Lung (tissue), 12 donors: ENCODE data around the gene RNF13. TPM values are rescaled to one million over a fixed set of nuclear protein-coding genes. Genes with fewer than 3 reads are reported as not detected.

Experiments used
- ATAC-seq: fragments of 200-7000 bp; cut with Tn5 transposase; one replicate; pipeline ENCODE4 v1.9.1; 2020; ENCODE audit warnings: moderate number of reproducible peaks; ENCODE audit not compliant: insufficient read depth, low FRiP score
- DNase-seq, 3 donors: peaks; one replicate each; pipeline ENCODE4 v3.0.0-alpha.2; 2013 to 2017
- H3K27ac ChIP-seq, 2 donors: one replicate each; pipeline ENCODE4 v1.5.1; 2013; ENCODE audit warnings: mild to moderate bottlenecking in 2 of 2, moderate library complexity in 2 of 2, control low read depth in 1 of 2, inconsistent platforms in 1 of 2, low read depth in 1 of 2, low read length in 1 of 2
- H3K27me3 ChIP-seq, 3 donors: one replicate each; pipeline ENCODE4 v1.5.1; 2013; ENCODE audit warnings: low read length in 2 of 3; ENCODE audit not compliant: control insufficient read depth in 3 of 3, insufficient read depth in 3 of 3
- H3K36me3 ChIP-seq, 4 donors: one replicate each; pipeline ENCODE4 v1.5.1; 2013; ENCODE audit warnings: low read length in 4 of 4, mild to moderate bottlenecking in 1 of 4, moderate library complexity in 1 of 4; ENCODE audit not compliant: control insufficient read depth in 4 of 4, insufficient read depth in 4 of 4
- H3K4me1 ChIP-seq, 5 donors: one replicate each; pipeline ENCODE4 v1.5.1; 2013; ENCODE audit warnings: low read length in 5 of 5, mild to moderate bottlenecking in 2 of 5, moderate library complexity in 1 of 5; ENCODE audit not compliant: control insufficient read depth in 5 of 5, insufficient read depth in 5 of 5
- H3K4me3 ChIP-seq: one replicate; pipeline ENCODE4 v1.5.1; 2013; ENCODE audit warnings: mild to moderate bottlenecking, control low read depth, moderate library complexity
- H3K9ac ChIP-seq, 2 donors: one replicate each; pipeline ENCODE4 v1.5.1; 2013; ENCODE audit warnings: low read length in 2 of 2, control low read depth in 1 of 2; ENCODE audit not compliant: insufficient read depth in 1 of 2
- H3K9me3 ChIP-seq, 4 donors: one replicate each; pipeline ENCODE4 v1.5.1; 2013; ENCODE audit warnings: low read length in 3 of 4, mild to moderate bottlenecking in 1 of 4, moderate library complexity in 1 of 4; ENCODE audit not compliant: control insufficient read depth in 4 of 4, insufficient read depth in 3 of 4
- WGBS, 2 donors: extraction: QIAGEN DNeasy Blood & Tissue Kit; methylation state at CpG; one replicate each; pipeline ENCODE4 v1.1.7; 2013; 5-methylcytosine and 5-hydroxymethylcytosine counted together
- polyA plus RNA-seq, 2 donors: library from polyadenylated mRNA; stranded (reverse); fragments of 200-250 nt; gene quantifications; one replicate each; pipeline ENCODE4 v1.2.1, GENCODE V29; 2013
- total RNA-seq, 2 donors: library from RNA; depleted of rRNA in 1 of 2; stranded (reverse); fragments of >200 nt in 1 of 2; gene quantifications; one replicate each; pipeline ENCODE4 v1.2.1, GENCODE V29; 2014 to 2021
- TF ChIP-seq, protein P1 (sequence below): IDR thresholded peaks from 2 replicates; pipeline ENCODE4 v1.5.1; 2012; ENCODE audit warnings: mild to moderate bottlenecking; ENCODE audit errors: control extremely low read depth, extremely low read depth
- donor health status: control.
- donor health status: control.
- donor health status: Bipolar disorder and iron deficiency.
- donor health status: healthy.
- donor health status: DM: yes; HTN: yes; CAD: no.

The RNF13 gene
- total and polyA plus RNA-seq, 4 donors, result 56.2 to 170 (median 96.7) TPM

DNA sequence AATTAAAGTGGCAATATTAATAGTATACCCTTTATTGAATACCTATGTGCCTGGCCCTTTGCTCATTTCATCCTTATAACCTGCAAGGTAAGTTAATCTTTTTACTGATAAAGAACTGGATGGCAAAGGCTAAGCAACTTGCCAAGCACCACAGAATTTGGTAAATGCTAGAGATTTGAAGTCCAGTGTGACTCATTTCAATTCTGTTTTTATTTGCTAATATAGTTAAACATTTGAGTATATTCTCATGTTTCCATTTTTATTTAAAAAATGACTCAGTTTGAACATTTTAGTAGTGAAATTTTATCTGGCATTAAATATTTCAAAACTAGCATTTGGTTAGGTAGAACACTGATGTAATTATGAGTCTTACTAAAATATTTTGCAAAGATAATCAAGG is 146.4 kb downstream of the RNF13 start:
- Histone ChIP-seq H3K9ac (no peak overlapping the region), H3K9me3 (no peaks in the 10 kb centered on the region), H3K27ac (no peak overlapping the region), H3K4me3 (no peak overlapping the region), H3K36me3 (peaks cover 0 to 8% (median 2%) of the 10 kb centered on the region in 4 donors), H3K27me3 (no peaks in the 10 kb centered on the region), H3K4me1 (peaks cover 0 to 6% (median 2%) of the 10 kb centered on the region in 5 donors)
- TF ChIP-seq, protein P1, sequence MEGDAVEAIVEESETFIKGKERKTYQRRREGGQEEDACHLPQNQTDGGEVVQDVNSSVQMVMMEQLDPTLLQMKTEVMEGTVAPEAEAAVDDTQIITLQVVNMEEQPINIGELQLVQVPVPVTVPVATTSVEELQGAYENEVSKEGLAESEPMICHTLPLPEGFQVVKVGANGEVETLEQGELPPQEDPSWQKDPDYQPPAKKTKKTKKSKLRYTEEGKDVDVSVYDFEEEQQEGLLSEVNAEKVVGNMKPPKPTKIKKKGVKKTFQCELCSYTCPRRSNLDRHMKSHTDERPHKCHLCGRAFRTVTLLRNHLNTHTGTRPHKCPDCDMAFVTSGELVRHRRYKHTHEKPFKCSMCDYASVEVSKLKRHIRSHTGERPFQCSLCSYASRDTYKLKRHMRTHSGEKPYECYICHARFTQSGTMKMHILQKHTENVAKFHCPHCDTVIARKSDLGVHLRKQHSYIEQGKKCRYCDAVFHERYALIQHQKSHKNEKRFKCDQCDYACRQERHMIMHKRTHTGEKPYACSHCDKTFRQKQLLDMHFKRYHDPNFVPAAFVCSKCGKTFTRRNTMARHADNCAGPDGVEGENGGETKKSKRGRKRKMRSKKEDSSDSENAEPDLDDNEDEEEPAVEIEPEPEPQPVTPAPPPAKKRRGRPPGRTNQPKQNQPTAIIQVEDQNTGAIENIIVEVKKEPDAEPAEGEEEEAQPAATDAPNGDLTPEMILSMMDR, result no peak
- DNase-seq (no peak), ATAC-seq (no peak)

DNA sequence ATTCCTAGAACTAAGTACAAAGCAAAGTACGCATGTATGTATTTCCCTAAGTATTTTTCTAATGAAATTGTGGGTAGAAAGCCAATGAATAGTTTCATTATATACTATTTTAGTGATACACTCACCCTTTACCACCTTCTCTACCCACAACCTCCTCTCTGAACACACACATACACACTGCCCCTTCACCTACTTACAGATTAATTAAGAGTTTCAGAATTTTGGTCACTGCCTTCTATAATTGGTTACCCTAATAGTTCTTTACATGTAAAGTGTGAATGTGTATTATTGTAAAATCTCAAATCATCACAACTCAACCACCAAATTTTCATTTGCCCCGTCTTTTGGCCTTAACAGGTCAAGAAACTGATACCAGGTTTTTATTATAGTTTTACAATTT is 150.5 kb downstream of the RNF13 start:
- H3K4me3 ChIP-seq, result no peak overlapping the region
- TF ChIP-seq, protein P1, result no peak
- no peak overlapping the region for H3K27ac ChIP-seq
- H3K36me3 ChIP-seq, result peaks cover 2 to 19% (median 8%) of the 10 kb centered on the region in 4 donors
- peaks cover 0 to 30% (median 12%) of the 10 kb centered on the region in 5 donors for H3K4me1 ChIP-seq
- no peaks in the 10 kb centered on the region for H3K9me3 ChIP-seq
- DNase-seq (no peak), ATAC-seq (no peak)
- no peak overlapping the region for H3K9ac ChIP-seq
- WGBS, 2 donors, result 79 to 94% methylated on average over 2 of the region's 2 CpGs
- no peaks in the 10 kb centered on the region for H3K27me3 ChIP-seq

DNA sequence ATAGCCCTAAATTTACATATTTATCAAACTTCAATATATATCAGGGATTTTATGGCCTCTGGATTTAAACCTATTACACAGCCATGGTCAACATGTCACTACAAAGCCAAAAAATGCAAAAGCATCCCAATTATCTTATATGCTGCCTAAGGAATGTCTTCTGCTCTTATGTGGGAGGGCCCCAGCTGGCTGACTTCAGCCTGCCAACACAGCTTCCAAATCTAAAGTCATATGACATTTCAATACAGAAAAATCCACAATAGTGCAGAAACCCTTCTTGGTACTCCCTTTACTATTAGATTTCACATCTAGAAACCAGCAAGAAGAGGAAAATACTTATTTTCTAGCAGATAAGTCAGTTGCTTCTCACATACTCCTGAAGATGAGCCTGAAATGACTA is 151.3 kb downstream of the RNF13 start:
- Histone ChIP-seq H3K9ac (no peak overlapping the region), H3K27ac (no peak overlapping the region), H3K9me3 (no peaks in the 10 kb centered on the region), H3K36me3 (peaks cover 2 to 17% (median 8%) of the 10 kb centered on the region in 4 donors), H3K27me3 (no peaks in the 10 kb centered on the region), H3K4me1 (peaks cover 0 to 36% (median 15%) of the 10 kb centered on the region in 5 donors), H3K4me3 (no peak overlapping the region)
- TF ChIP-seq, protein P1, result no peak
- no peak for ATAC-seq
- DNase-seq, result peak; percentile 49 to 76 (median 66)

DNA sequence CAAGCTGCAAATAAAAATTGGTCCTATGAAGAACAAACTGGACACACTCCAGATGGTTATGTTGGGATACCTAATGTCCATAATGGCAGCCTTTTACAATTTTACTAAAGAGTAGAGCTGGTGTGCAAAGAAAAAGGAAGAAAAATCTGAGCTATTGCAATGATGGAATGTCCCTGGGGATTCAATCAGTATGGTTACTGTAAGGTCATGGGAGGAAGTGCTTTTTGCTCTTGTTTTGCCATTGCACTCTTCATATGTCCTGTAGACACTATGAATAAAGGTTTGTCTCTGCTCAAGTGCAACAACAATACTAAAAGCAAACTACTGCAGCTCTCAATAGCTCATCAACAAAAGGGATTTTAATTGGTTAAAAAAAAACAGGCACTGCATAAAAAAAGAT is 152.3 kb downstream of the RNF13 start:
- no peaks in the 10 kb centered on the region for H3K9me3 ChIP-seq
- no peak overlapping the region for H3K9ac ChIP-seq
- DNase-seq (no peak), ATAC-seq (no peak)
- peaks cover 0 to 36% (median 15%) of the 10 kb centered on the region in 5 donors for H3K4me1 ChIP-seq
- H3K36me3 ChIP-seq, result peaks cover 2 to 15% (median 8%) of the 10 kb centered on the region in 4 donors
- H3K4me3 ChIP-seq, result no peak overlapping the region
- TF ChIP-seq, protein P1, result no peak
- H3K27me3 ChIP-seq, result no peaks in the 10 kb centered on the region
- H3K27ac ChIP-seq, result no peak overlapping the region
